GM19035 (cell line): Measurements from ENCODE around the gene TIAM1.

Experiments
- ATAC-seq: cut with Tn5 transposase; IDR thresholded peaks from one replicate; pipeline ENCODE4 v1.9.1; 2021; ENCODE audit not compliant: unreplicated experiment

TIAM1 gene

DNA sequence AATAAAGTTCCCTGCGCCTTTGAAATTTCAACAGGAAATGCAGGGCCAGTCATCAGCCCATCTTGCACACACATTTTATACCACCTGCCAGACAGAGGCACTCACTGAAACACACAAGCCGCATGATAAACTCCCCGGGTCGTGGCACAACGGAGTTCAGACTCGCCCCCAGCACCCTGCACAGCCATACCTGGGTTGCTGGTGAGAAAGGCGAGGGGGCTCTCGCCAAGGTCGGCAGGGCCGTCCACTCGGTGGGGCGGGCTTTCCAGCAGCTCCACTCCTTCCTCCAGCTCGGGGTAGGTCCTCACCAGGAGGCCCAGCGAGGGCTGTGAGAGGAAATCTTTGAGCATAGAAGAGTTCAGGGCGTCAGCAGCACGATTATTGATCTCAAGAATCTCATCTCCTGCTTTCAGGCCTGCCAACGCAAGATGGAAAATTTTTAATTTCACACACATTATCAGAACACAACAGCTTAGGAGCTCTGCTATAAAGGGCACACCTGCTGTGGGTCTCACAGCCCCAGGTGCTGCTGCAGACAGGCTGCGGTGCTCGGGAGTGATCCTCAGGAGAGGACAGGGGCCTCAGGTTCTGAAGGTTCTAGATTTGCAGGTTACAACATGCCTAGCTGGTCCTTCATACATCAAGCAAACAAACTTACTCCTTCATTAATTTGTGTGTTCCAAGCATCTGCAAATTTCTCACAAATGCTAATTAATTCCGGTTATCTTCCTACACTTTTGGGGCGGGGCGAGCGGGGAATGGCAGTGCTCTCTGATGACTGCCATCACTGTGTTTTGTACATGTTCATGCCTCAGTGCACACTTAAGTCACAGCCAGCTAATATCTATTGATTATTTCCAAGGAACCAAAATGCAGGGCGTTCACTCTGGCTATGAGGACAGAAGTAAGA, 161.6 kb downstream of the TIAM1 start:
- no peak for ATAC-seq

GRCh38 chr21:31181082-31181750, 162.8 kb downstream of the TIAM1 start:
- no peak for ATAC-seq

DNA sequence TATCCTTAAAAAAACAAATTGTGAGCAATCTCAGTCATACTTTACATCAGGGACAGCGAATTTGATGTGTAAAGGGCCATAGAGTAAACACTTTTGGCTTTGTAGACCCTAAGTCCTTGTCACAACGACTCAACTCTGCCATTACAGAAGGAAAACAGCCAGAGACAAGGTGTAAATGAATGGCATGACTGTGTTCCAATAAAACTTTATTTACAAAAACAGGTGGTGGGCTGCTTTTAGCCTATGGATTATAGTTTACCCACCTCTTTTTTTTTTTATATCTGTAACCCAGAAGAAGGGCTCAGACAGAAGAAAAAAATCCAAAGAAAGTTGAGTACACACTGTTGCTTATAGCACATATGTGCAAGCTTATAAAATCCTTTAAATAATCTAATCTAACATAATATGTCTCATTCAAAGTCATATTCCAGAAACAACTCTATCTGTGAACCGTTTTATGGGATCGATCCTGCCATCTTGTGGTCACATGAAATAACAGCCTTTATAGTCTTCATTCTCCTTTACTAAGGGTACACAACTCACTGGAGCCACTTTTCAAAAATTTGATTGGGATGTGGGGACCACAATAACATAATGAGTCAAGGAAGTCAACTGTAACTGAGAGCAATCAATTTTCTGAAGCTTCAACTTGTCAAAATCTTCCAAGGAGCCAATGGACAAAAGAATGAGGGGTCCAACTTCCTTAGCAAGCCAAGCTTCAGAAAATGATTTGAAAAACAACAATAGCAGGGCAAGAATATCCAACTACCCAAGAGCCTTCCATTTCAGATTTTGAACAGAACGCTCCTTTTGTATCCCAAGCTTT, 163.6 kb downstream of the TIAM1 start:
- ATAC-seq: no peak

DNA sequence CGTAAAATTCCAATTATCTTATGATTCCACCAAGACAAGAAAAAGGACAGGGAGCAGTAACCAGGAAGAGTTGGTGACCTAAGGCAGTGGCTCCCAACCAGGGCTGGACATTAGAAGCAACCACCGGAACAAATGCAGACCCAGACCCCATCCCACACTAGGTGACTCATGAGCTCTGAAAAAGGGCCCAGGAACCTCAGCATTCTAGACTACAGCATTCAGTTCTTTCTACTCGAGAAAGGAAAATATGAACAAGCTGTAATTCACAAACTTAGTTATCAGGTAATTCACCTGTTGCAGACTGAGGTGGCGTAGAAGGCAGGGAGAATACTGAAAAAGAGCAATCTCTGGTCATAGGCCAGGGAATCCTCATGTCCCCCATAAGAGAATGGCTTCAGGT, 167.3 kb downstream of the TIAM1 start:
- ATAC-seq: no peak

GRCh38 chr21:31176080-31176551, 167.9 kb downstream of the TIAM1 start:
- no peak for ATAC-seq

DNA sequence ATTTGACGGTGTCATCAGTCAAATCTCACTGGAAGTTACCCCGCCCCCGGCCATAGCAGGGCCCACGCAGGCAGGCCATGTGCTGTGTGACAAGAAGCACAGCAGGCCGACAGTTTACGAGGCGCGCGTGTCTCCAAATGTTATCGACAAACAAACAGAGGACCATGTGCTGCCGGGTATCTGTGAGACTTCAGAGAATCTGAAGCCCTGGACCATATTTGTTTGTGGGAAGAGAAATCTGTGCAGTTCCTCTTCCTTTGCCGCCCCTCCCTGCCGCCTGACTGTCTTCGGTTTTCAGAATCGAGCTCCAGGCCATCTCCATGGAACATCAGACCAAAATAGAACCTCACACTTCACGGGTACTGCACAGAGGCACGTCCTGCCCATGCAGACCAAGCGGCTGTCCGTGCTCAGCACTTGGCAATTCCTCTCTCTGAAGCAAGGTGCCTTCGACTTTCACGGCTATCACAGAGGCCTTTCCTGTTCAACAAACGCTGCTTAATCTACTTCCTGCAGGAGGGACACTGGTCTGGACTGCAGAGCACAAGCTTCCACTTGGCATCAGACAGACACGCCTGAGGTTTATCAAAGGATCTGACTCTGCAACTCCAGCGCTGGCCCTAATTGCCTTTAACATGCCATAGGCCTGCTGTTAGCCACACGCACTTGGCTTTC, 170.0 kb downstream of the TIAM1 start:
- ATAC-seq: no peak

- ATAC-seq: no peak
Observed at GRCh38 chr21:31172328-31172727, 171.7 kb downstream of the TIAM1 start.

DNA sequence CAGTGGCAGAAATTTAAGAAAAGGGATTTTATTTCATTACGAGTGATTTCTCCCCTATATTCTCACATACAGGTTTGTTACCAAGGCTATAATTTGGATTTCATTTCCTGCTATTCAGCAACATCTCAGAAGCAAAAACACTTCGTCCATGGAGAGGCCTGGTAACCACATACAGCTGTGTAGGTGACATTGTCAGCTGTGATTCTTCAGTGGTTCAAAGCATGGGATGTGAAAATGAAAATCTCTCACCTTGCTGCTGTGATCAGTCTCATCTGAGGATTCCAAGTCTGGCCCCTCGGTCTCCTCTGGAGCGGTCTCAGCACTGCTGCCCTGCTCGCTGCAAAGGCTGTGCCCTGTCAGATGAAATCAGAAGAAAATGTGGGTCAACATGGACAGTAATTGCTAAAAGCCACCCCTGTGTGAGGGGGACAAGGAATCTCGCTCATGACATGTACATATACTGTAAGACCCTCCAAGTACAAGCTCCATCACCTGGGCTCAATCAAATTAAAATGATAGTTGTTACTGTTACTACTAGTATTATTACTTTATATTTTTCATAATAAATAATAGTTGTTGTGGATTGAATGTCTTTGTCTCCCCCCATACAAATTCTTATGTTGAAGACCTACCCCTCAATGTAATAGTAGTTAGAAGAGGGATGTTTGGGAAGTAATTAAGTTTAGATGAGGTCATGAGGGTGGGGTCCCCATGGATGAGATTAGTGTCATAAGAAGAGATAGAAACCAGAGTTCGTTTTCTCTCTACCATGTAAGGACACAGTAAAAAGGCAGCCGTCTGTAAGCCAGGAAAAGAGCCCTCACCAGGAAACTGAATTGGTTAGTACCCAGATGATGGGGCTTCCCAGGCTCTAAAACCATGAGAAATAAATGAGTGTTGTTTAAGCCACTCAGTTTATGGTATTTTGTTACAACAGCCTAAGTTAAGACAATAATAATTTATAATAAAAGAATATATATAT, 179.1 kb downstream of the TIAM1 start:
- no peak for ATAC-seq

DNA sequence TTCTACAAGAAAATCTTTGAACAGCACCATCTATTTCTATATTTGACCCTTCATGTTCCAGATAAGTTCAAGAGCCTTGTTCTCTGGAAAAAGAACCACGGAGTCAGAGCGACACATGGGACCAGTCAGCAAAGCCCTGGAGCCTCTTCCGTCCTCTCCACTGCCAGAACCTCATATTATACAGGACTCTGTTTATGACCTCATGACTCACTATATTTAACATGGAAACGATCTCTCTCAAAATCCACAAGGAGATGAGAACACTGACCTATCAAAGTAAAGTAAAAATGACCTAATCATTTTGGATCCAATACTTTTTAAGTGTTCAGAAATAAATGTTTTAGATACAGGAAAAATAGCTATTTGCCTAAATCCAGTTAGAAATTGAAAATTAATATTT, 181.2 kb downstream of the TIAM1 start:
- no peak for ATAC-seq

- ATAC-seq: no peak
Observed at GRCh38 chr21:31162079-31162699, 181.9 kb downstream of the TIAM1 start.

DNA sequence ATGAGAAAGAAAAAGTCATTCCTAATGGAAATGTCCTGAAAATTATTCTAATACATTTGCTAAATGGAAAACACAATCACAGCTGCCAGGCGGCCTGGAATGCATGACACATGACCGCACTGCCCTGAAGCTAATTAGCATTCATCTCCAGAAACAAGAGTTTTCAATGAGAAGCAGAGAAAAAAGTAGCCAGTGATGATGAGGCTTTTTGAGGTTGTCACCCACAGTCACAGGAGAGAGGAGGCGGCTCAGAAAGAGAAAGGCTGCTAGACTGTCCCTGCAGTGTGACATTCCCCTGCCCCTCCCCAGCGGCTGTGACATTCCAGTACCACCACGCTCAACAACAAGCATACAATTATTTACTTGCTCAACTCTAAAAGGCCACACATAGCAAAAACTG, 182.9 kb downstream of the TIAM1 start:
- no peak for ATAC-seq

GRCh38 chr21:31159808-31160207, 184.3 kb downstream of the TIAM1 start:
- ATAC-seq: no peak

DNA sequence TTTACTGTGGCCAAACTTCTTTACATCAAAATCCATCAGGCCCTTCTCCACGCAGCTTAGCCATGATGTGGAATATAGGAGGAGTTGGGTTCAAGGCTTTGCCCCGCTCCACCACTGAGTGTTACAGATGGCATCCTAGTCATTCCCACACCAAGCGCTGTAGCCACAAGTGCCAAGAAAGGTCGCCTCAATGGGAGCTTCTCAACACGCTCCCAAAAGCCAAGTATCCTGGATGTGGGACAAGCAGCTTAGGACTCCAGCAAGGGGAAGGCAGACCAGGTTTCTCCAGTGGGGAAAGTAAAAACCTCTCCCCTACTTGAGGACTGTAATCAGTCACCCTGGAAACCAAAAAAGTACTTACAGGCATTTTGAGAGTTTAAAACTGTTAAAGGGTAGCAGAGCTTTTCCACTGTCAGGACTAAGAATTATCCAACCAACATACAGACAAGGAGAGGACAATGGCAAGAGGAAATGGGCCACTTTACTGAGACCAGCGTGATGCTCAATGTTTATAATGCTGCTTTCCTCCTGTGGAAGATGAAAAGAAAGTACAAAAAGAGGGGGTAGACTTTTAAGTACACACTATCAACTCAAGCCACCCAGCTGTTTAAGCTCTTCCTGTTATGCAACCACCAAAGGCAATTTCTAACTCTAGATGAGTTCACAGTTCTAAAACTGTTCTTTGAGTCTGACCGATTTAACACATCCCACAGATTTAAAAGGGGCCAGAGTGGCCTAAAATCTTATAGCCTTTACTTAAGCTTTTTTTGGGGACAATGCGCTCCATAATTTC, 185.1 kb downstream of the TIAM1 start:
- ATAC-seq: no peak

- no peak for ATAC-seq
Observed at GRCh38 chr21:31157756-31158155, 186.3 kb downstream of the TIAM1 start.

DNA sequence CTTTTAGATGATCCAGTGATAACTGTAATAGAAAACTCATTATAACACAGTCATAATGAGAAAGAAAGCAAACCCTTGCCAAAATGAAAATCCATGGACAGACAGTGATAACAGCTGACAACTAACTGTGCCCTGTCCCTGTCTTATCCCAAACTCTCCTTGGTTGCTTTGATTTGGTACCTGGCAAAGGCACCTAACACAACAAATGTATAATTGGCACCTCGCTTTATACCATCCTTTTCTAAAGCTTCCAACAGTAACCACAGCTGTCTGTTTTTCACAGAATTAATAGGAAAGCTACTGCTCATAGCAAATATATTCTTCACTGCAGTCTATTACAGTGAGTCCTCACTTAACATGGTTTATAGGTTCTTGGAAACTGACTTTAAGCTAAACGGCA, 187.4 kb downstream of the TIAM1 start:
- ATAC-seq: no peak

DNA sequence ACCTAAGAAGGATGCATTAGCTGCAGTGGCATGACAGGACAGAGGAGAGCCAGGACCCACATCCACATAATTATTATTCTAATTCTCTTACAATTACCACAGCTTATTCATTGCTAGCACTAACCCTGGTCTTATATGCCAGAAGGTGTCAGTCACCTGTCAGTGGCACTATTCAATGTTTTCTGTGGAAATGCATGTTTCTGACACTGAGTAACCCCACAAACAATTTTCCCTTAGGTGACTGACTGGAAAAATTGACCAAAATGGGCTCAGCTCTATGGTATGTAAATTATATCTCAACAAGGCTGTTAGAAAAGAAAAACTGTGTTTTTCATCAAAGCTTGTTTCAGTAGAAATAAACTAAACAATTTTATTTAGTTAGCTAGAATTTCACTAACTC, 187.9 kb downstream of the TIAM1 start:
- no peak for ATAC-seq

DNA sequence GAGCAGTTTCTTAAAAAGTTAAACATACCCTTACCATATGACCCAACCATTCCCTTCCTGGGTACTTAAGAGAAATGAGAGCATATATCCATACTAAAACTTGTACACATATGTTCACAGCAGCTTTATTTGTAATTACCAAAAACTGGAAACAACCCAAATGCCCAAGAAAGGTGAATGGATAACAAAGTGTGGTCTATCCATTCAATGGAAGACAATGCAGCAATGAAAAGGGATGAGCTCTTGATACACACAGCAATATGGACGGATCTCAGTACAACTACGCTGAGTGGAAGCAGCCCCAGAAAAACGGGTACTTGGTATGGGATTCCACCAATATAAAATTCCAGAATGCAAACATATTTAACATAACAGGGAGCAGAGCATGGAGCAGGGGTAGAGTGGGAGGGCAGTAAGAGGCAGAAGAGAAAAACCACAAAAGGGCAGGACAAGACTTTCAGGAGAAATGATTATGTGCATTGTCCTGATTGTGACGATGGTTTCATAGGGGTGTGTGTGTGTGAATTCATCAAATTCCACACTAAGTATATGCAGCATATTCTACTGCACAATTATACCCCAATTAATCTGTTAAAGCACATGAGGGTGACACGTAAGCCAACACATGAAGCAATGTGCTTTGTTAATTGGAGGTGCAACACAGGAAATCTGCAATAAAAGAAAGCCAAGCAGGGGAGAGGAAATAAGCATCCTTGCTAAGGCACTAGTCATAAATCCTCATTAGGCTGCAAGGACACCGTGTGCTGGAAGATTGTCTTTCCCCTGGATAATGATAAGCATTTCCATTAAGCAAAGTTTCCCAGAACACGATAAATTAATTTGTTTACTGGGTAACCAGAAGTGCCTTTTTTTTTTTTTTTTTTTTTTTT, 192.7 kb downstream of the TIAM1 start:
- ATAC-seq: no peak
